BJ (cell line): ENCODE results near the gene SPRY2. TPM values are rescaled to one million over a fixed set of nuclear protein-coding genes. Genes with fewer than 3 reads are reported as not detected.

Source experiments
- CTCF ChIA-PET: fragments of 350-600 bp; formaldehyde crosslinking; extraction: SDS; loops from one replicate; lab custom pipeline; 2021; ENCODE audit warnings: antibody characterized with exemption, inconsistent platforms; lab: Yijun Ruan, JAX
- POLR2A ChIA-PET: fragments of 300-600 bp; sonication (Branson Sonifier 250); formaldehyde crosslinking; extraction: SDS; loops from one replicate; lab custom pipeline; 2021; ENCODE audit warnings: antibody characterized with exemption; lab: Charles Lee
- DNase-seq: peaks from one replicate; pipeline ENCODE4 v3.0.0-alpha.2; 2011; ENCODE audit warnings: low read depth
- H3K27me3 ChIP-seq: 2 replicates; pipeline ENCODE4 v1.6.0; 2011; ENCODE audit warnings: low read length; ENCODE audit not compliant: control insufficient read depth, insufficient read depth
- H3K36me3 ChIP-seq: 2 replicates; pipeline ENCODE4 v1.5.1; 2011; ENCODE audit warnings: low read length; ENCODE audit not compliant: control insufficient read depth, insufficient read depth
- H3K4me3 ChIP-seq: 2 replicates; pipeline ENCODE4 v1.5.1; 2011; ENCODE audit warnings: low read depth, mild to moderate bottlenecking, control low read depth, low read length
- polyA plus RNA-seq: library from polyadenylated mRNA; depleted of rRNA; stranded (reverse); fragments of >200 nt; gene quantifications from 2 replicates; pipeline ENCODE4 v1.2.3, GENCODE V29; 2011
- TF ChIP-seq, protein P1 (sequence below): IDR thresholded peaks from 2 replicates; pipeline ENCODE4 v1.5.1; 2011; ENCODE audit warnings: low read depth, mild to moderate bottlenecking, control low read depth, inconsistent platforms, low read length, moderate library complexity; ENCODE audit not compliant: insufficient read depth

SPRY2 gene
- polyA plus RNA-seq, 1 experiment, result 21.0 TPM

- ChIA-PET POLR2A (interaction anchor here (0.6 to 1.0 kb wide), 2 partner anchors 403 to 468 kb away, joined by 3 to 4 read pairs; no protein-coding TSS in a partner anchor), CTCF (interaction anchor here (0.6 to 1.4 kb wide), 10 partner anchors 11 to 916 kb away, joined by 3 to 6 read pairs (median 3); no protein-coding TSS in a partner anchor)
- no peak for DNase-seq
- no peaks in the 10 kb centered on the region for H3K27me3 ChIP-seq
- TF ChIP-seq, protein P1, sequence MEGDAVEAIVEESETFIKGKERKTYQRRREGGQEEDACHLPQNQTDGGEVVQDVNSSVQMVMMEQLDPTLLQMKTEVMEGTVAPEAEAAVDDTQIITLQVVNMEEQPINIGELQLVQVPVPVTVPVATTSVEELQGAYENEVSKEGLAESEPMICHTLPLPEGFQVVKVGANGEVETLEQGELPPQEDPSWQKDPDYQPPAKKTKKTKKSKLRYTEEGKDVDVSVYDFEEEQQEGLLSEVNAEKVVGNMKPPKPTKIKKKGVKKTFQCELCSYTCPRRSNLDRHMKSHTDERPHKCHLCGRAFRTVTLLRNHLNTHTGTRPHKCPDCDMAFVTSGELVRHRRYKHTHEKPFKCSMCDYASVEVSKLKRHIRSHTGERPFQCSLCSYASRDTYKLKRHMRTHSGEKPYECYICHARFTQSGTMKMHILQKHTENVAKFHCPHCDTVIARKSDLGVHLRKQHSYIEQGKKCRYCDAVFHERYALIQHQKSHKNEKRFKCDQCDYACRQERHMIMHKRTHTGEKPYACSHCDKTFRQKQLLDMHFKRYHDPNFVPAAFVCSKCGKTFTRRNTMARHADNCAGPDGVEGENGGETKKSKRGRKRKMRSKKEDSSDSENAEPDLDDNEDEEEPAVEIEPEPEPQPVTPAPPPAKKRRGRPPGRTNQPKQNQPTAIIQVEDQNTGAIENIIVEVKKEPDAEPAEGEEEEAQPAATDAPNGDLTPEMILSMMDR, result no peak
- H3K4me3 ChIP-seq, result peak overlapping the region; percentile 86
- H3K36me3 ChIP-seq, result peaks cover 3% of the 10 kb centered on the region; the same call in 1 of the 2 replicates
Observed at GRCh38 chr13:80339563-80339911, 1.4 kb downstream of the SPRY2 start.

DNA sequence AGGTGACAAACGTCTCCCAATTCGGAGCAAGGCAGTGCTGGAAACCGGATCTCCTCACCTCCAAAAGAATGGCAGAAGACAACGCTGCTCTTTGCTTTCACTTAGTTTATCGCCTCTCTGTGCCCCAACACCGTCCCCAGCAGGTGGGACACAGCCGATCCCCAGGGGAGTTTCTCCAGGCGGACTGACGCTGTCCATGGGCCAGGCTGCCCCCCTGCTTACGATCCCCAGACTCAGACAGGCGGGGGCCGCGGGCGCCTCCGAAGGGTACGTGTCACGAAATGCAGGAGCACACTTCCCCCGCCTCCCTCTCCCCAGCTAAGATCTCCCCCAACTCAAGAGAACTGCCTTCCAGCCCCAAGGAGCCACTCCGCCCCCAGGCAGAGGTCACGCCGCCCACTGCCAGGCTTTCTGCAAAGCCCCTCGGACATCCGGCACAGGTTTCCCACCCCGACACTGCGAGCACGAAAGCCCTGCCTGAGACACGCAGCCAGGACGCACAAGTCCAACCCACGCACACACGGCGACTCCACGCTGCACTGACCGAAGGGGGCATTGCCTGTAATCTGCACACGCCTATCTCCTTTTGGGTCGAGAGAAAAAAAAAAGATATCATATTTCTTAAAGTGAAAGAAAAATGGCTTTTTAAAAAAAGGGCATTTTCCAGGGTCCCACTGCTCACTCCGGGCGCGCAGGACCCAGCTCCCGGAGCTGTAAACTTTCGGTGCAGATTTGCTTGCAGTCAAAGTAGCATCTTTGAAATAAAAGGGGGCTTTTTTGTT lies 2.0 kb downstream of the SPRY2 start:
- peak; percentile 57 for DNase-seq
- ChIA-PET POLR2A (interaction anchor here (1.0 kb wide), 1 partner anchor 402 kb away, joined by 3 read pairs; no protein-coding TSS in a partner anchor), CTCF (interaction anchor here (0.6 to 1.4 kb wide), 9 partner anchors 12 to 915 kb away, joined by 3 to 6 read pairs (median 3); no protein-coding TSS in a partner anchor)
- H3K4me3 ChIP-seq, result peak overlapping the region; percentile 86
- TF ChIP-seq, protein P1, result peak; percentile 45; the same call in 1 of the 2 replicates
- H3K36me3 ChIP-seq, result peaks cover 3% of the 10 kb centered on the region; the same call in 1 of the 2 replicates
- no peaks in the 10 kb centered on the region for H3K27me3 ChIP-seq

DNA sequence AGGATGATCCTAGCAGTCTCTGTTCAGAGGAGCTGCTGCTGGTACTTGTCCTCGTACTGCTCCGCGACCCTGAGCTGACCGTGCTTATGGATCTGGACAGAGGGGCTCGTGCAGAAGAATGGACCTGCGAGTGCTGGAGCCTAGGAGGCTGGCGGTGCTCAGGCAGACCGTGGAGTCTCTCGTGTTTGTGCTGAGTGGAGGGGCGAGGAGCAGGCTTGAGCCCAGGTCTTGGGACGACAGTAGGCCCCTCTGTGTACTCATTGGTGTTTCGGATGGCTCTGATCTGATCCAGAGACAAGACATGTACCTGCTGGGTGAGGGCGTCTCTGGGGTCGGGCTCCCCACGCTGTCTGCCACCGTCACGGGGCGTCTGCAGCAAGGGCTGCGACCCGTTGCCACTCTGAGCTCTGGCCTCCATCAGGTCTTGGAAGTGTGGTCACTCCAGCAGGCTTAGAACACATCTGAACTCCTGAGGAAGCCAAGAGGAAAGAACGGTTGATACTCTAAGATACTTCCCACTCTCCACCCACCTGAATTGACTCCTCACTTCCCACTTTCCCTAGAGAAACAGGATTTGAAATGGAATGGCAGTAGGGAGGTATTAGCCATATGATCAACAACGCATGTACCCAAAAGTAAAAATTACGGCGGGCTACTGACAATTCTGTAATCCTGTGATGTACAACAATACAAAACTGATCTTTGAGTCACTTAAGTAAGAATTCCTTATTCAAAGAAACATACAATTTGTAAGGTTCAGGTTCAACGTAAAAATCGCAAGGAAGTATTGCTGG lies 3.4 kb downstream of the SPRY2 start:
- ChIA-PET CTCF (interaction anchor here (0.6 to 1.3 kb wide), 2 partner anchors 297 to 658 kb away, joined by 3 read pairs; no protein-coding TSS in a partner anchor), POLR2A (interaction anchor here (0.6 kb wide), 1 partner anchor 8 kb away, joined by 4 read pairs; no protein-coding TSS in a partner anchor)
- no peak for DNase-seq
- Histone ChIP-seq H3K36me3 (peaks cover 3% of the 10 kb centered on the region; the same call in 1 of the 2 replicates), H3K27me3 (no peaks in the 10 kb centered on the region), H3K4me3 (peak overlapping the region; percentile 86)
- TF ChIP-seq, protein P1, result no peak

GRCh38 chr13:80336776-80337287 lies 4.1 kb downstream of the SPRY2 start:
- ChIA-PET POLR2A (no interaction called here), CTCF (interaction anchor here (0.6 to 1.3 kb wide), 2 partner anchors 296 to 657 kb away, joined by 3 read pairs; no protein-coding TSS in a partner anchor)
- no peak for DNase-seq
- Histone ChIP-seq H3K36me3 (peaks cover 3% of the 10 kb centered on the region; the same call in 1 of the 2 replicates), H3K27me3 (no peaks in the 10 kb centered on the region), H3K4me3 (peak overlapping the region; percentile 86)
- TF ChIP-seq, protein P1, result no peak
